K562 (cell line): Measurements from ENCODE around the gene CHST15. TPM values are rescaled to one million over a fixed set of nuclear protein-coding genes. Genes with fewer than 3 reads are reported as not detected.

Experiments
- CREM ChIP-seq: IDR thresholded peaks from 2 replicates; pipeline ENCODE4 v1.6.1; 2014; ENCODE audit warnings: antibody characterized with exemption, low read depth
- GABPB1 ChIP-seq: sonication (generic); formaldehyde crosslinking; IDR thresholded peaks from 2 replicates; pipeline ENCODE4 v1.8.0; 2022; ENCODE audit warnings: mild to moderate bottlenecking, missing genetic modification reagents
- RNF2 ChIP-seq: sonication (generic); IDR thresholded peaks from 2 replicates; pipeline ENCODE4 v1.6.1; 2016
- ZNF778 ChIP-seq: fragments of 450-650 bp; formaldehyde crosslinking; IDR thresholded peaks from 2 replicates; pipeline ENCODE4 v1.4.0; 2020; ENCODE audit warnings: mild to moderate bottlenecking, moderate library complexity
- polyA plus RNA-seq, 8 experiments: library from polyadenylated mRNA; depleted of rRNA in 4 of 8; stranded (reverse) in 5 of 8; unstranded in 3 of 8; fragments of >200 nt; fragmentation: Nextera tagmentation in 2 of 8; fragmentation: Illumina TruSeq in 1 of 8; extraction: Ambion mirVana in 2 of 8; extraction: Trizol in 1 of 8; gene quantifications; 2 replicates each; pipeline versions ENCODE4 v1.2.1 to v1.2.3, GENCODE V29; 2011 to 2014; ENCODE audit warnings: inconsistent platforms in 1 of 8, missing spikeins in 1 of 8
- total RNA-seq, 7 experiments: library from RNA; depleted of rRNA in 6 of 7; stranded (reverse); fragments of >200 nt in 6 of 7; fragmentation: Illumina TruSeq in 2 of 7; extraction: Trizol in 2 of 7; gene quantifications; 2 replicates each; pipeline versions ENCODE4 v1.2.1 to v1.2.3, GENCODE V29; 2011 to 2021; ENCODE audit warnings: low replicate concordance in 1 of 7
- TF ChIP-seq, protein P1 (sequence below): fragments of 200-600 bp; sonication (generic); IDR thresholded peaks from one replicate; pipeline ENCODE4 v1.6.1; 2012; ENCODE audit warnings: mild to moderate bottlenecking, low read depth, low read length, inconsistent platforms

Gene CHST15
- total and polyA plus RNA-seq, 9 of the 15 experiments (the other 6 are each of a cell fraction or from before 2014, with no cell fraction given): 0.04 to 0.16 (median 0.08) TPM

DNA sequence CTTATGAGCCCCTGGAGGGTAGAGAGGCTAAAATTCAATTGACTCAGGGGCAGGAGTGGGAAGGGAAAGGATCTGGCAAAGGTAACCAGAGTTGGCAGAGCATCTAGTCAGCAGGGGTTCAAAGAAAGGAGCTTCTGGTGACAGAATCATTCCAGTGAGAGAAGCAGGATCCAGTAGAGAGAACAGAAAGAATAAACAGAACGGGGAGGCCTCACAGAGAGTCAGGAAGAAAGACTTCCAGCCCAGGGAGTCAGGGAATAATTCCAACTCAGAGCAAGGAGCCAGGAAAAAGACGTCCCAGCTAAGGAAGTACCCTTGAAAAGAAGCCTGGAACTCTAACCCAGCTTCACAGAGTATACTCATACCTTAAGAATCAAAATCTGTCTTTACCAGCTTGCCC lies 135.2 kb downstream of the CHST15 start (continued):
- TF ChIP-seq, protein P1, sequence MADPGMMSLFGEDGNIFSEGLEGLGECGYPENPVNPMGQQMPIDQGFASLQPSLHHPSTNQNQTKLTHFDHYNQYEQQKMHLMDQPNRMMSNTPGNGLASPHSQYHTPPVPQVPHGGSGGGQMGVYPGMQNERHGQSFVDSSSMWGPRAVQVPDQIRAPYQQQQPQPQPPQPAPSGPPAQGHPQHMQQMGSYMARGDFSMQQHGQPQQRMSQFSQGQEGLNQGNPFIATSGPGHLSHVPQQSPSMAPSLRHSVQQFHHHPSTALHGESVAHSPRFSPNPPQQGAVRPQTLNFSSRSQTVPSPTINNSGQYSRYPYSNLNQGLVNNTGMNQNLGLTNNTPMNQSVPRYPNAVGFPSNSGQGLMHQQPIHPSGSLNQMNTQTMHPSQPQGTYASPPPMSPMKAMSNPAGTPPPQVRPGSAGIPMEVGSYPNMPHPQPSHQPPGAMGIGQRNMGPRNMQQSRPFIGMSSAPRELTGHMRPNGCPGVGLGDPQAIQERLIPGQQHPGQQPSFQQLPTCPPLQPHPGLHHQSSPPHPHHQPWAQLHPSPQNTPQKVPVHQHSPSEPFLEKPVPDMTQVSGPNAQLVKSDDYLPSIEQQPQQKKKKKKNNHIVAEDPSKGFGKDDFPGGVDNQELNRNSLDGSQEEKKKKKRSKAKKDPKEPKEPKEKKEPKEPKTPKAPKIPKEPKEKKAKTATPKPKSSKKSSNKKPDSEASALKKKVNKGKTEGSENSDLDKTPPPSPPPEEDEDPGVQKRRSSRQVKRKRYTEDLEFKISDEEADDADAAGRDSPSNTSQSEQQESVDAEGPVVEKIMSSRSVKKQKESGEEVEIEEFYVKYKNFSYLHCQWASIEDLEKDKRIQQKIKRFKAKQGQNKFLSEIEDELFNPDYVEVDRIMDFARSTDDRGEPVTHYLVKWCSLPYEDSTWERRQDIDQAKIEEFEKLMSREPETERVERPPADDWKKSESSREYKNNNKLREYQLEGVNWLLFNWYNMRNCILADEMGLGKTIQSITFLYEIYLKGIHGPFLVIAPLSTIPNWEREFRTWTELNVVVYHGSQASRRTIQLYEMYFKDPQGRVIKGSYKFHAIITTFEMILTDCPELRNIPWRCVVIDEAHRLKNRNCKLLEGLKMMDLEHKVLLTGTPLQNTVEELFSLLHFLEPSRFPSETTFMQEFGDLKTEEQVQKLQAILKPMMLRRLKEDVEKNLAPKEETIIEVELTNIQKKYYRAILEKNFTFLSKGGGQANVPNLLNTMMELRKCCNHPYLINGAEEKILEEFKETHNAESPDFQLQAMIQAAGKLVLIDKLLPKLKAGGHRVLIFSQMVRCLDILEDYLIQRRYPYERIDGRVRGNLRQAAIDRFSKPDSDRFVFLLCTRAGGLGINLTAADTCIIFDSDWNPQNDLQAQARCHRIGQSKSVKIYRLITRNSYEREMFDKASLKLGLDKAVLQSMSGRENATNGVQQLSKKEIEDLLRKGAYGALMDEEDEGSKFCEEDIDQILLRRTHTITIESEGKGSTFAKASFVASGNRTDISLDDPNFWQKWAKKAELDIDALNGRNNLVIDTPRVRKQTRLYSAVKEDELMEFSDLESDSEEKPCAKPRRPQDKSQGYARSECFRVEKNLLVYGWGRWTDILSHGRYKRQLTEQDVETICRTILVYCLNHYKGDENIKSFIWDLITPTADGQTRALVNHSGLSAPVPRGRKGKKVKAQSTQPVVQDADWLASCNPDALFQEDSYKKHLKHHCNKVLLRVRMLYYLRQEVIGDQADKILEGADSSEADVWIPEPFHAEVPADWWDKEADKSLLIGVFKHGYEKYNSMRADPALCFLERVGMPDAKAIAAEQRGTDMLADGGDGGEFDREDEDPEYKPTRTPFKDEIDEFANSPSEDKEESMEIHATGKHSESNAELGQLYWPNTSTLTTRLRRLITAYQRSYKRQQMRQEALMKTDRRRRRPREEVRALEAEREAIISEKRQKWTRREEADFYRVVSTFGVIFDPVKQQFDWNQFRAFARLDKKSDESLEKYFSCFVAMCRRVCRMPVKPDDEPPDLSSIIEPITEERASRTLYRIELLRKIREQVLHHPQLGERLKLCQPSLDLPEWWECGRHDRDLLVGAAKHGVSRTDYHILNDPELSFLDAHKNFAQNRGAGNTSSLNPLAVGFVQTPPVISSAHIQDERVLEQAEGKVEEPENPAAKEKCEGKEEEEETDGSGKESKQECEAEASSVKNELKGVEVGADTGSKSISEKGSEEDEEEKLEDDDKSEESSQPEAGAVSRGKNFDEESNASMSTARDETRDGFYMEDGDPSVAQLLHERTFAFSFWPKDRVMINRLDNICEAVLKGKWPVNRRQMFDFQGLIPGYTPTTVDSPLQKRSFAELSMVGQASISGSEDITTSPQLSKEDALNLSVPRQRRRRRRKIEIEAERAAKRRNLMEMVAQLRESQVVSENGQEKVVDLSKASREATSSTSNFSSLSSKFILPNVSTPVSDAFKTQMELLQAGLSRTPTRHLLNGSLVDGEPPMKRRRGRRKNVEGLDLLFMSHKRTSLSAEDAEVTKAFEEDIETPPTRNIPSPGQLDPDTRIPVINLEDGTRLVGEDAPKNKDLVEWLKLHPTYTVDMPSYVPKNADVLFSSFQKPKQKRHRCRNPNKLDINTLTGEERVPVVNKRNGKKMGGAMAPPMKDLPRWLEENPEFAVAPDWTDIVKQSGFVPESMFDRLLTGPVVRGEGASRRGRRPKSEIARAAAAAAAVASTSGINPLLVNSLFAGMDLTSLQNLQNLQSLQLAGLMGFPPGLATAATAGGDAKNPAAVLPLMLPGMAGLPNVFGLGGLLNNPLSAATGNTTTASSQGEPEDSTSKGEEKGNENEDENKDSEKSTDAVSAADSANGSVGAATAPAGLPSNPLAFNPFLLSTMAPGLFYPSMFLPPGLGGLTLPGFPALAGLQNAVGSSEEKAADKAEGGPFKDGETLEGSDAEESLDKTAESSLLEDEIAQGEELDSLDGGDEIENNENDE: no peak
- TF ChIP-seq GABPB1 (no peak), CREM (no peak), ZNF778 (CRISPR knock-in tag) (no peak), RNF2 (no peak)

Other genes with a start within 250 kb of the CHST15 start
- not detected in 2 replicates for gene CPXM2, start 201.8 kb downstream of the CHST15 start, total RNA-seq (2014; rRNA removed)
- not detected in 2 replicates for gene CPXM2, start 201.8 kb downstream of the CHST15 start, total RNA-seq (2014; rRNA removed; fragmentation: Illumina TruSeq; extraction: Trizol)
- gene CPXM2, start 201.8 kb downstream of the CHST15 start, total RNA-seq (2015; rRNA removed; fragmentation: Illumina TruSeq; extraction: Trizol): not detected in 2 replicates
- 0.09 TPM in 1 of 2 replicates, not detected in the other for gene CPXM2, start 201.8 kb downstream of the CHST15 start, total RNA-seq (2021)
- gene CPXM2, start 201.8 kb downstream of the CHST15 start, polyA plus RNA-seq (2011; rRNA removed): not detected in 2 replicates
- gene CPXM2, start 201.8 kb downstream of the CHST15 start, polyA plus RNA-seq (2014; fragmentation: Illumina TruSeq; extraction: Trizol): not detected in 2 replicates
- gene CPXM2, start 201.8 kb downstream of the CHST15 start, polyA plus RNA-seq (2014; fragmentation: Nextera tagmentation; extraction: Ambion mirVana): not detected
- not detected in 2 replicates for gene CPXM2, start 201.8 kb downstream of the CHST15 start, polyA plus RNA-seq (2014; rRNA removed)